Measurements from ENCODE around the gene DUSP15.

Gene DUSP15

GRCh38 chr20:31838646-31839292 is 31.6 kb downstream of the DUSP15 start:
- TF ChIP-seq CSRNP3 (CRISPR knock-in tag; IDR thresholded peaks at IDR 0.05): no peak
- ATAC-seq: no peak

- peak; percentile 8 for ATAC-seq
- no peak for TF ChIP-seq ZC3H10 (CRISPR knock-in tag; IDR thresholded peaks at IDR 0.05)
- no peak for TF ChIP-seq PATZ1 (CRISPR knock-in tag; IDR thresholded peaks at IDR 0.05; ENCODE audit: borderline replicate concordance)
- TF ChIP-seq CSRNP3 (CRISPR knock-in tag; IDR thresholded peaks at IDR 0.05): no peak
- TF ChIP-seq TCF4 (CRISPR knock-in tag; IDR thresholded peaks at IDR 0.05; ENCODE audit: borderline replicate concordance): no peak
- TF ChIP-seq GLIS3 (CRISPR knock-in tag; IDR thresholded peaks at IDR 0.05): no peak
- TF ChIP-seq RARB (CRISPR knock-in tag; IDR thresholded peaks at IDR 0.05): no peak
- no peak for TF ChIP-seq PPARA (CRISPR knock-in tag; IDR thresholded peaks at IDR 0.05; ENCODE audit: borderline replicate concordance)
- TF ChIP-seq ARNTL (CRISPR knock-in tag; IDR thresholded peaks at IDR 0.05; ENCODE audit: borderline replicate concordance, low read depth): no peak
- no peak for TF ChIP-seq ZFP3 (CRISPR knock-in tag; IDR thresholded peaks at IDR 0.05)
- TF ChIP-seq OSR1 (CRISPR knock-in tag; IDR thresholded peaks at IDR 0.05): no peak
- no peak for TF ChIP-seq POU6F1 (CRISPR knock-in tag; IDR thresholded peaks at IDR 0.05; ENCODE audit: borderline replicate concordance, low read depth)
- TF ChIP-seq ZNF8 (CRISPR knock-in tag; IDR thresholded peaks at IDR 0.05): no peak
Measured at GRCh38 chr20:31837896-31838397, 32.4 kb downstream of the DUSP15 start.

GRCh38 chr20:31836853-31837608 is 33.3 kb downstream of the DUSP15 start:
- no peak for TF ChIP-seq ISL1 (CRISPR knock-in tag; IDR thresholded peaks at IDR 0.05)
- peak; percentile 72 for TF ChIP-seq TCF4 (CRISPR knock-in tag; IDR thresholded peaks at IDR 0.05; ENCODE audit: borderline replicate concordance)
- no peak; the same call in 2 of the 3 replicates for ATAC-seq

- TF ChIP-seq PATZ1 (CRISPR knock-in tag; IDR thresholded peaks at IDR 0.05; ENCODE audit: borderline replicate concordance) (peak; percentile 93; the same call in 1 of the 2 replicates), ISL1 (CRISPR knock-in tag; IDR thresholded peaks at IDR 0.05) (no peak)
- ATAC-seq: peak; percentile 84
Measured at GRCh38 chr20:31835977-31836852, 34.1 kb downstream of the DUSP15 start.

Data from SK-N-SH treated with all-trans-retinoic acid at 6 μM for 48 hours (cell line).